Activated CD4-positive, alpha-beta T cell treated with anti-CD3 and anti-CD28 coated beads, Interleukin-2, Interleukin-6, amounts not matched to agents 100 ng/mL and 50 ng/mL, durations not matched to agents 16 hours and 8 hours (primary cell): ENCODE results near the gene ATG16L1.

ENCODE experiments used
- DNase-seq: peaks from one replicate; pipeline ENCODE4 v3.0.0-alpha.2; 2020

ATG16L1 gene

DNA sequence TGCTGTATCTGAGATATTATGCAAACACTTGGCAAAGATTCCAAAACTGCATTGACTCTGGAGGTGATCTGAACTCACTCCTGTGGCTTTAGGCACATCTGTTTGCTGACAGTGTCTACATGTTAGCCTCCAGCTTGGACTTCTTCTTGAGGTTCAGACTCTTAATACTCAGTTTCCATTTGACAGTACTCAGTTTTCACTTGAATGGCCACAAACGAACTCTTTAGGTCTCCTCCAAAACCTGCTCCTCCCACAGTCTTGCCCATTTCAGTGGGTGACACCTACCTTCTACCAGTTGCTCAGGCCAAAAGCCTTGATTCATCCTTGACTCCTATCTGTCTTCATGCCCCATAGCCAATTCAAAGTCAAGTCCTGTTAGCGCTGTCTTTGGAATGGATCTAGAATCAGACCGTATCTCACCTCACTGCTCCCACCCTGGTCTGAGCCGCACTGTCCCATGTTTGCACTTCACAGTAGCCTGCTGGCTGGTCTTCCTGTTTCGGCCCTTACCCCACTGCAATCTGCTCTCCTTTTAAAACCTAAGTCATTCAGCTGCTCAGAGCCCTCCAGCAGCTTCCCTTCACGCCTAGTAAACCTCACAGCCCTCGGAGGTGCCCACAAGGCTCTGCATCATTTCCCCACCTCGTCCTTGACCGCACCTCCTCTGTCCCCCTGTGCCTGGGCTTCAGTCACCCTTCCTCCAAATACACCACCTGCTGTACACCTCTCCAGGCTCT is 10.5 kb downstream of the ATG16L1 start:
- peak; percentile 36 for DNase-seq

DNA sequence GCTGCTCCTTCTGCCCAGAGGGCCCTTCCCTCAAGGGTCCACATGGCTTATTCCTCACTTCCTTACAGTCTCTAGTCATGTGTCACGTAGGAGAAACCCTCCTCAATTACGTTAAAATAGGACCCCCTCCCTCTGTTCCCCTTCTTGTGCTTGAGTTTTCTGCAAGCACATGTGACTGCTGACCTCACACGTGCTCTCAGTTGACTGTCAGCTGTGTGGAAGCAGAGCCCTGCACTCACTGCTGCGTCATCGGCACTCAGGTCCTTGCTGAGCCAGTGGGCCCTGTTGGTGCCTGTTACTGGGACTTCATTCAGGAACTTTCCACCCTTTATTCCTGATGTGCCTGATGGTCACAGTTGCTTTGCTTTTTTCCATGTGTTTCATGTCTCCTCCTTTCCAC is 11.1 kb downstream of the ATG16L1 start:
- DNase-seq: no peak

- no peak for DNase-seq
Measured at GRCh38 chr2:233263045-233263570, 11.6 kb downstream of the ATG16L1 start.

- DNase-seq: no peak
Measured at GRCh38 chr2:233264667-233265066, 13.2 kb downstream of the ATG16L1 start.

DNA sequence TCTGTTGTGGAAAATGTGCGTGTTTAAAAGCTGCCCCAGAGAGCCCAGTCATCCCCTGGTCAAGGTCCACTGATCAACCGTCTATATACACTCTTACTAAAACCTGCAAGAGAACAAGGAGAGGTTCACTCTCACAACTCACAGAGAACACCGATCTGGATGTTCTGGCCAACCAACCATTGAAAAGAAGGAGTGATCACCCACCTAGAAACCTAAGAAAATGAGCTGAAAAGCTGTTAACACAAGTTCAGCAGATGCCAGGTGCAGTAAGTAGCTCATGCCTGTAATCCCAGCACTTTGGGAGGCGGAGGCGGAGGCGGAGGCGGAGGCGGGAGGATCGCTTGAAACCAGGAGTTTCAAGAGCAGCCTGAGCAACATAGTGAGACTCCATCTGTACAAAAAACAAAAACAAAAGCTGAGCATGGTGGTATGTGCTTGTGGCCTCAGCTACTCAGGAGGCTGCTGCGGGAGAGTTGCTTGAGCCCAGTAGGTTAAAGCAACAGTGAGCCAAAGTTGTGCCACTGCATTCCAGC is 14.5 kb downstream of the ATG16L1 start:
- no peak for DNase-seq

- DNase-seq: no peak
Measured at GRCh38 chr2:233266481-233266880, 15.0 kb downstream of the ATG16L1 start.

- DNase-seq: peak; percentile 90
Measured at GRCh38 chr2:233267516-233268245, 16.2 kb downstream of the ATG16L1 start.

DNA sequence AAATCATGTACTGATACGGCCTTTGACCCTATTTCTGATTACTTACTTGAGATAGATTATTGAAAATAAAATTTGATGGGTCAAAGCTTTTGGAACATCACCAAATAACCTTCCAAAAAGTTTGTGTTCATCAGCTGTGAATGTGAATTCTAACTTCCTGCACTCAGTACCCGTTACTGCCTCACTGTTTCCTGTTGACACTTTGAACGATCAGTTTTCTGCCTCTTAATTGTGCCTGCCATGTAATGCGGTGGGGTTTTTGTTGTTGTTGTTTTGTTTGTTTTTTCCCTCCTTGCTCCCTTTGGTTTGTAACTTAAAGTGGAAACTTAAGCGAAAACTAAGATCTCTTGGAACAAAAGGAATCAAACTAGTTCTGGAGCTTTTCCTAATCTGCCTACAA is 18.9 kb downstream of the ATG16L1 start:
- DNase-seq: peak; percentile 40

DNA sequence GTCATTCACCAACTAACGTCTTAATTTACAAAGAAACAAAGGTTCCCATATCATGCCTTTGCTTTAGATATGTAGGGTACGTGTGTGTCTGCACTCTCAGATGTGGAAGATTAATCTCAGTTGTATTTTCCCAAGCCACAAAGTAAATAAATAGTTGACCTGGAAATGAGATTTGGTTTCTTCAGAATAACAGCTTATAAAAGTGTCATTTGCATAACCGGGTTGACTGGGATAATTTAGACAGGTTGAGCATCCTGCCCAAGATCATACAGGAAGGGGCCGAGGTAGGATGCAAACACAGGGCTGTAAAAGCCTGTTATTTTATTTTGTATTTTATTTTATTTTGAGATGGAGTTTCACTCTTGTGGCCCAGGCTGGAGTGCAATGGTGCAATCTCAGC is 19.5 kb downstream of the ATG16L1 start:
- no peak for DNase-seq

GRCh38 chr2:233271693-233272092 is 20.2 kb downstream of the ATG16L1 start:
- DNase-seq: no peak

- DNase-seq: peak; percentile 73
Measured at GRCh38 chr2:233273120-233273519, 21.6 kb downstream of the ATG16L1 start.

GRCh38 chr2:233275223-233275622 is 23.8 kb downstream of the ATG16L1 start:
- DNase-seq: no peak

DNA sequence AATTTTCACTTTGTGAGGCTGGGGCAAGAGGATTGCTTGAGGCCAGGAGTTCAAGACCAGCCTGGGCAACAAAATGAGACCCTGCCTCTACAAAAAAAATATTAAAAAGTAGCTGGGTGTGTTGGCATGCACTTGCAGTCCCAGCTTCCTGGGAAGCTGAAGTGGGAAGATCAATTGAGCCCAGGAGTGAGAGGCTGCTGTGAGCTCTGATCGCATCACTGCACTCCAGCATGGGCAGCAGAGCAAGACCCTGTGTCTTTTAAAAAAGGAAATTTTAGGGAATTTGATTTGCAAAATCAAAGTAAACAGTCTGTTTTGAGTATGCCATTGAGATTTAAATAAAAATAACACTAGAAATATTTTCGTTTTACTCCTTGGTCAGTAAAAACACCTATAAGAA is 27.4 kb downstream of the ATG16L1 start:
- no peak for DNase-seq

DNA sequence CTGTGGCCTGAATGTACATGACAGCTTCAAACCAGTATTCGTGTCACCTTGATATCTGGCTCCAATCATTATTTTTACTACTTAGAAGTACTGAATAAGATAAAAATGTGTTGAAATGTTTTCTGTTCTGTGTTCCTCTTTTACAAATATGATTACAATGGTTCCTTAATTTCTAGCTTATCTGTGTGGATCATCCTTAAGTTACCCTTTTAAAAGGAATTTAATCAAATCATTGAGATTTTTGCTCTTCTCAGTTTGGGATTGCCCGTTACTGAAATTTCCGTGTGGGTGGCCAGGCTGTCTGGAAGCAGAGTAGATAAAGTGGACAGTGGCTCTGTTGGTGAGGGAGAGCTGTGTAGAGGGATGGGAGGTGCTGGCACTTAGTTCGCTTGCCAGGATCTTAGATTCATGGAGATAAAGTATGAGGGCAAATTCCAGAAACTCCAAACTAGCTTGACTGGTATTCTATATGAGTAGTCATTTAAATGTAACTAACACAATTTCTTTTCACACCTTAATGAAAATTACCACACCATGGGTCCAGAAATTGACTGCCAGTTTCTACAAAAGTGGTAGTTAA is 28.7 kb downstream of the ATG16L1 start:
- no peak for DNase-seq

GRCh38 chr2:233281553-233281952 is 30.1 kb downstream of the ATG16L1 start:
- no peak for DNase-seq

DNA sequence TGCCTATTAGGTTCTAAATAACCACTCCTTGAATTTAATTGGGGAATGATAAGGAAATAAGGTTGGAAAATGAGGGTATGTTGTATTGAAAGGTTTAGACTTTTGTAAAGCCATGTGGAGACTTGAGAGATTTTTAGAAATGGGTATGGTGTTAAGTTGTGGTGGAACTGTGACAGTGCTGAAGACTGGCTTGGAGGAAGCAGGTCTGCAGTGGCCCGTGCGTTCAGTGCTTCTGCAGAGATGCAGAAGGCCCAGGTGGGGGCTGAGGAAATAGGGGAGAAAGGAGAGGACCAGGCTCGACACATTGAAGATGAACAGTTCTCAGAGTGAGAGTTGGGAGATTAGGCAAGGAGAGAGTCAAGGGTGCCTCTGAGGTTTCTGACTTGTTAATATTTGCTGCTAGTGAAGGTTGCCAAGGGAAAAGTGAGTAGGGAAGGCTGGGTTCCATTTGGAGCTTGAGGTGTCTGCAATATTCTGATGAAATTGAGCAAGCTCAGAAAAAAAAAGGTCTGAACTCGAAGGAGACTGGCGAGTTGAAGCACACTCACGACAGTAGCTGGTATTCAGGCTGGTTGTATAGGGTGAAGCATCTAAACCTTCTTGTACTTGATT is 30.6 kb downstream of the ATG16L1 start:
- DNase-seq: no peak

- no peak for DNase-seq
Measured at GRCh38 chr2:233285921-233286320, 34.4 kb downstream of the ATG16L1 start.

DNA sequence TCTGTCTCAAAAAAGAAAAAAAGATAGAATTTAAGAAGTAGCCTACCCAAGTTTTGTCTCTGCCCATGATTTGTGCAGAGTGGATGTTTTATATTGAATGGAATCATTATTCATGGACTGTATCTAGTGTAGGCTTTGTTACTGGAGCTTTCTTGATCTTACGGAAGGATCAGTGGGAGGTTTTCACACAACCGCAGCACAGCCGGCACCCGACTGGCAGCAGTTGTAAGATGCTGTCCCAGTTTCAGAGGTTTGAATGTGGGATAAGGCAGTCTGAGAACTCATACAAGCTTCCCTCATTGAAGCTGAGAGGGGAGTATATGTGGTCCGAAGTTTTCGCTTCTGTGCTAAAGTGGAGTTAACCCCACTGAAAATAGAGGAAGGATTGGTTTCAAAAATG is 36.4 kb downstream of the ATG16L1 start:
- DNase-seq: no peak

DNA sequence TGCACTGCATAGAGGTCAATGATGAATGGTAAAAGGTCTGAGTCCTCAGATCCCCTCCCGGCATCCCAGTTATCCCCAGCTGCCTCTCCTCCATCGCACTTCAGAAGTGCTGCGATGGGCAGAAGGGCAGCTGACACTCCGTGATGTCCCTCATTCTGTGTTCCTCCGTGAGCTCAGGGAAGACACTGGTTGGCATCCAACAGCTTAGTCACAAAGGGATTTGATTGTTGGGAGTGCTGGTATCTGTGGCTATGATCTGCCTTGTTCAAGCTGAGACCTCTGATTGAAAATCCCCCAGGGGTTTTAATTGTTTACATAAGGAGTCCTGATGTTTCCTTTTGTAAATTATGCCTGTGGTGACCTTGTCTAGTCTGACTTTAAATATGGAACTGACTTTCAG is 37.2 kb downstream of the ATG16L1 start:
- DNase-seq: no peak

DNA sequence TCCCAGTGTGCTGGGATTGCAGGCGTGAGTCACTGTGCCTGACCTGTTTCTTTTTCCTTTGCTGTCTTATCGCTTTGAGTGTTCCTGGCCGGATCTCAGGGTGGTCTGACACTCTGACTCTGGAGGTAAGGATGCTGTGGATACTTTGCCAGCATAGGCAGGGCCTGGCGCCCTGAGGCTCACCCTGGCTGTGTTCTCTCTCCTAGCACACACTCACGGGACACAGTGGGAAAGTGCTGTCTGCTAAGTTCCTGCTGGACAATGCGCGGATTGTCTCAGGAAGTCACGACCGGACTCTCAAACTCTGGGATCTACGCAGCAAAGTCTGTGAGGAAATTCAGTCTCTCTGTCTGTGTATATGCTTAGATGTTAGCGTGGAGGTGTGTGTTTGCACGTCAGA is 38.2 kb downstream of the ATG16L1 start:
- no peak for DNase-seq

- DNase-seq: no peak
Measured at GRCh38 chr2:233290051-233290845, 38.8 kb downstream of the ATG16L1 start.

DNA sequence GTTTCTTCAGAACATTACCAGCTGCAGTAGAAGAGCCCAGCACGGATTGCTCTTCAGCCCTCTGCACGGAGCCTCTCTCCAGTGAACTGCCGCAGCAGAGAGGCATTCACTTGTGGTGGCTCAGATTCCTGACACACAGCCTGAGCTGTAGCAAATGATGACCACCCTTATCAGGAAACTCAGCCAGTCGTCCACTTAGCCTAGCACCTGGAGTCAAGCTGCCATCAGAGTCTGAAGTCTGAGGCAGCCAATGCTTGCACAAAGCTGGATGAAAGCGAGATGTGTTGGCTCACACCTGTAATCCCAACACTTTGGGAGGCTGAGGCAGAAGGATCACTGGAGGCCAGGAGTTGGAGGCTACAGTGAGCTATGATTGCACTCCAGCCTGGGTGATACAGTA is 44.4 kb downstream of the ATG16L1 start:
- DNase-seq: no peak
